Heart left ventricle (tissue), 16 donors: Measurements from ENCODE around the gene REG3A. TPM values are rescaled to one million over a fixed set of nuclear protein-coding genes. Genes with fewer than 3 reads are reported as not detected.

Source experiments
- ATAC-seq, 4 donors: fragments of 200-7000 bp; cut with Tn5 transposase; one replicate each; pipeline ENCODE4 v1.9.1; 2020 to 2022; ENCODE audit warnings: moderate library complexity in 4 of 4, mild to moderate bottlenecking in 3 of 4, moderate number of reproducible peaks in 1 of 4
- DNase-seq, 5 donors: peaks; one replicate each; pipeline ENCODE4 v3.0.0-alpha.2; 2020
- H3K27ac ChIP-seq, 12 donors: fragments of 200-600 bp; sonication (generic) in 4 of 12; one replicate each; pipeline versions ENCODE4 v1.5.0 to v1.8.0; 2016 to 2022; ENCODE audit warnings: mild to moderate bottlenecking in 2 of 12
- H3K27me3 ChIP-seq, 9 donors: fragments of 200-600 bp; sonication (generic) in 2 of 9; one replicate each; pipeline versions ENCODE4 v1.5.1 to v1.8.0; 2016 to 2022; ENCODE audit warnings: mild to moderate bottlenecking in 3 of 9
- H3K36me3 ChIP-seq, 9 donors: fragments of 200-600 bp; sonication (generic) in 2 of 9; one replicate each; pipeline versions ENCODE4 v1.5.0 to v1.8.0; 2018 to 2022; ENCODE audit warnings: mild to moderate bottlenecking in 2 of 9
- H3K4me1 ChIP-seq, 12 donors: fragments of 200-600 bp; sonication (generic) in 4 of 12; one replicate each; pipeline versions ENCODE4 v1.5.0 to v1.8.0; 2016 to 2022; ENCODE audit warnings: mild to moderate bottlenecking in 3 of 12
- H3K4me3 ChIP-seq, 12 donors: fragments of 200-600 bp; sonication (generic) in 4 of 12; one replicate each; pipeline versions ENCODE4 v1.5.0 to v1.8.0; 2017 to 2022; ENCODE audit warnings: mild to moderate bottlenecking in 9 of 12, moderate library complexity in 4 of 12
- H3K9me3 ChIP-seq, 12 donors: fragments of 200-600 bp; sonication (generic) in 4 of 12; one replicate each; pipeline versions ENCODE4 v1.5.0 to v1.8.0; 2016 to 2022; ENCODE audit warnings: mild to moderate bottlenecking in 1 of 12
- POLR2A ChIP-seq, 2 donors: fragments of 450-650 bp; IDR thresholded peaks; one replicate each; pipeline ENCODE4 v1.6.1; 2017; ENCODE audit warnings: antibody characterized with exemption in 2 of 2, mild to moderate bottlenecking in 2 of 2, moderate library complexity in 2 of 2
- WGBS, 4 donors: extraction: QIAGEN DNeasy Blood & Tissue Kit in 2 of 4; methylation state at CpG; one replicate each; pipeline versions ENCODE4 v1.1.5 to v1.1.7; 2013 to 2018; 5-methylcytosine and 5-hydroxymethylcytosine counted together
- intact Hi-C, 10 donors: fragments of 100-400 bp; cut with DNase I; formaldehyde crosslinking; loops; one replicate each; pipeline versions ENCODE4 v1.11.1 to v1.14.2; 2022
- polyA plus RNA-seq, 2 donors: library from polyadenylated mRNA; stranded (reverse); fragments of 200-250 nt; gene quantifications; one replicate each; pipeline ENCODE4 v1.2.3, GENCODE V29; 2013
- total RNA-seq, 9 donors: library from RNA; depleted of rRNA in 2 of 9; stranded (reverse); fragments of >200 nt in 2 of 9; fragmentation: NEBNext Ultra II Directional in 3 of 9; extraction: Animal tissue kit (Norgen Biotek cat#: 25700) in 3 of 9; gene quantifications; one replicate each; pipeline versions ENCODE4 v1.1.0 to v1.2.4, GENCODE V29; 2016 to 2023
- TF ChIP-seq, protein P1 (sequence below), 12 donors: fragments of 200-600 bp; sonication (generic) in 4 of 12; IDR thresholded peaks; one replicate each; pipeline versions ENCODE4 v1.5.0 to v1.8.0; 2018 to 2022; ENCODE audit warnings: antibody characterized with exemption in 12 of 12, mild to moderate bottlenecking in 5 of 12
- donor health status: ischemic (EF 13 %, LVEDD 7.1; RV severe dilation, severe dysfunction).
- donor health status: healthy with polysubstance abuse.
- donor health status: DM: no; HTN: yes; CAD: no.
- donor health status: DM: no; HTN: no; CAD: no.
- donor health status: ischemic (EF 25% LVEDD 6.9; RV normal size, moderate dysfunction).
- donor health status: ischemic (EF 25% LVEDD 5.7; RV mildly dilated, moderate dysfunction).
- donor health status: healthy.
- donor health status: DM: yes; HTN: yes; CAD: no.
- donor health status: ischemic (EF 35%, LVEDD 5.7; RV mildly dilated, moderate dysfunction).
- donor health status: nonischemic (EF 11% LVEDD 7.7; RV severe dilation, severe dysfunction).
- donor health status: DM: yes; HTN: yes; CAD: no.
- donor health status: PGD.
- donor health status: ischemic (EF 29% LVEDD 5.4; RV normal size, mild dysfunction).
- donor health status: nonischemic (EF 23%, LVEDD 6.1; RV moderate dilation, normal function).

The REG3A gene
- total and polyA plus RNA-seq, 11 donors = 0.27 to 1.3 TPM; not detected in 9

- 24 to 33% (median 28%) methylated on average over 3 of the region's 3 CpGs for WGBS, 4 donors
- H3K27me3 ChIP-seq = peaks cover 0 to 4% (median 0%) of the 10 kb centered on the region in 9 donors
Observed at GRCh38 chr2:79189465-79189864, 29.9 kb upstream of the REG3A start.

GRCh38 chr2:79181617-79182016 lies 22.1 kb upstream of the REG3A start:
- Histone ChIP-seq H3K4me3 (no peak overlapping the region), H3K9me3 (peaks cover 0 to 29% (median 11%) of the 10 kb centered on the region in 12 donors), H3K36me3 (no peaks in the 10 kb centered on the region), H3K27me3 (no peaks in the 10 kb centered on the region), H3K4me1 (no peaks in the 10 kb centered on the region), H3K27ac (no peak overlapping the region)
- ATAC-seq (no peak), DNase-seq (no peak)
- 78 to 82% (median 80%) methylated on average over 2 of the region's 2 CpGs for WGBS, 4 donors
- TF ChIP-seq POLR2A (IDR thresholded peaks at IDR 0.05) = no peak
- TF ChIP-seq, protein P1, sequence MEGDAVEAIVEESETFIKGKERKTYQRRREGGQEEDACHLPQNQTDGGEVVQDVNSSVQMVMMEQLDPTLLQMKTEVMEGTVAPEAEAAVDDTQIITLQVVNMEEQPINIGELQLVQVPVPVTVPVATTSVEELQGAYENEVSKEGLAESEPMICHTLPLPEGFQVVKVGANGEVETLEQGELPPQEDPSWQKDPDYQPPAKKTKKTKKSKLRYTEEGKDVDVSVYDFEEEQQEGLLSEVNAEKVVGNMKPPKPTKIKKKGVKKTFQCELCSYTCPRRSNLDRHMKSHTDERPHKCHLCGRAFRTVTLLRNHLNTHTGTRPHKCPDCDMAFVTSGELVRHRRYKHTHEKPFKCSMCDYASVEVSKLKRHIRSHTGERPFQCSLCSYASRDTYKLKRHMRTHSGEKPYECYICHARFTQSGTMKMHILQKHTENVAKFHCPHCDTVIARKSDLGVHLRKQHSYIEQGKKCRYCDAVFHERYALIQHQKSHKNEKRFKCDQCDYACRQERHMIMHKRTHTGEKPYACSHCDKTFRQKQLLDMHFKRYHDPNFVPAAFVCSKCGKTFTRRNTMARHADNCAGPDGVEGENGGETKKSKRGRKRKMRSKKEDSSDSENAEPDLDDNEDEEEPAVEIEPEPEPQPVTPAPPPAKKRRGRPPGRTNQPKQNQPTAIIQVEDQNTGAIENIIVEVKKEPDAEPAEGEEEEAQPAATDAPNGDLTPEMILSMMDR (IDR thresholded peaks at IDR 0.05) = no peak
- intact Hi-C loops = no loop called here

More at GRCh38 chr2:79189465-79189864, 29.9 kb upstream of the REG3A start:
- TF ChIP-seq, protein P1 (IDR thresholded peaks at IDR 0.05) = no peak
- no peak for TF ChIP-seq POLR2A (IDR thresholded peaks at IDR 0.05)
- H3K36me3 ChIP-seq = no peaks in the 10 kb centered on the region
- no peak overlapping the region for H3K27ac ChIP-seq
- ATAC-seq = no peak
- no peaks in the 10 kb centered on the region for H3K9me3 ChIP-seq
- intact Hi-C loops = no loop called here
- H3K4me1 ChIP-seq = no peaks in the 10 kb centered on the region
- DNase-seq = no peak
- no peak overlapping the region for H3K4me3 ChIP-seq

DNA sequence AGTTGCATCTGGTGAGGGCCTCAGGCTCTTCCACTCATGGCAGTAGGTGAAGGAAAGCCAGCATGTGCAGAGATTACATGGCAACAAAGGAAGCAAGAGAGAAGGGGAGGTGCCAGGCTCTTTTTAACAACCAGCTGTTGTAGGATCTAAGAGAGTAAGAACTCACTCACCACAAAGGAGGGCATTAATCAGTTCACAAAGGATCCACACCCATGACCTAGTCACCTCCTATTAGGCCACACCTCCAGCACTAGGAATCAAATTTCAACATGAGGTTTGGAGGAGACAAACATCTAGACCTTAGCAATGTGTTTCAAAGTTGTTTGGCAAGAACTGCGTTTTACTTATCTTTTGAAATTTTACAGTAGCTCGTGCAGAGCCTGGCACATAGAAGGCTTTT lies 20.5 kb upstream of the REG3A start:
- no peaks in the 10 kb centered on the region for H3K27me3 ChIP-seq
- no peak overlapping the region for H3K27ac ChIP-seq
- WGBS, 4 donors = 61 to 80% (median 72%) methylated on average over 2 of the region's 2 CpGs
- H3K4me3 ChIP-seq = no peak overlapping the region
- H3K36me3 ChIP-seq = no peaks in the 10 kb centered on the region
- DNase-seq (no peak), ATAC-seq (no peak)
- TF ChIP-seq POLR2A (IDR thresholded peaks at IDR 0.05) = no peak
- TF ChIP-seq, protein P1 (IDR thresholded peaks at IDR 0.05) = no peak
- intact Hi-C loops = no loop called here
- H3K9me3 ChIP-seq = peaks cover 0 to 29% (median 11%) of the 10 kb centered on the region in 12 donors
- H3K4me1 ChIP-seq = no peaks in the 10 kb centered on the region

DNA sequence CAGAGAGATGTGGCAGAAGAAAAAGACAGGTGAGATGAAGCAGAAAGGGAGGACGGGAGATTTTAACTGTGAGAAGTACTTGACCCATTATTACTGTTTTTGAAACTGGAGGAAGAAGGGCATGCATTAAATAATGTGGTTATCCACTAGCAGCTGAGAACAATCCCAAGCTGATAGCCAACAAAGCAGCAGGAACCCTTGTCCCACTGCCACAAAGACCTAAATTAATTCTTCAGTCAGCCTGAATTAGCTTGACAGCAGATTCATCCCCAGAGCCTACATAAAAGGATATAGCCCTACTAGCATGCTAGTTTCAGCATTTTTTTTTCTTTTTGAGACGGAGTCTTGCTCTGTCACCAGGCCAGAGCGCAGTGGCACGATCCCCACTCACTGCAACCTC lies 19.5 kb upstream of the REG3A start:
- H3K27ac ChIP-seq = no peak overlapping the region
- H3K9me3 ChIP-seq = peaks cover 0 to 29% (median 11%) of the 10 kb centered on the region in 12 donors
- no peak overlapping the region for H3K4me3 ChIP-seq
- WGBS, 4 donors = 59 to 75% (median 72%) methylated on average over 4 of the region's 4 CpGs
- DNase-seq (no peak), ATAC-seq (no peak)
- no peaks in the 10 kb centered on the region for H3K27me3 ChIP-seq
- no peaks in the 10 kb centered on the region for H3K4me1 ChIP-seq
- TF ChIP-seq, protein P1 (IDR thresholded peaks at IDR 0.05) = no peak
- TF ChIP-seq POLR2A (IDR thresholded peaks at IDR 0.05) = no peak
- no peaks in the 10 kb centered on the region for H3K36me3 ChIP-seq
- intact Hi-C loops = no loop called here
